A673 (cell line): Measurements from ENCODE around the gene DLG2. TPM values are rescaled to one million over a fixed set of nuclear protein-coding genes. Genes with fewer than 3 reads are reported as not detected.

Experiments
- BruUV-seq: library from RNA; stranded (reverse); fragments of 400-500 nt; replicated peaks from 2 replicates; lab custom pipeline; 2021; lab: Mats Ljungman, UMichigan
- CTCF ChIA-PET: fragments of 300-600 bp; sonication (Branson Sonifier 250); formaldehyde crosslinking; loops from one replicate; lab custom pipeline; 2022; ENCODE audit warnings: antibody characterized with exemption; lab: Charles Lee
- POLR2A ChIA-PET: fragments of 300-600 bp; sonication (Branson Sonifier 250); formaldehyde crosslinking; loops from one replicate; lab custom pipeline; 2022; ENCODE audit warnings: antibody characterized with exemption; ENCODE audit not compliant: low non-redundant PET; lab: Charles Lee
- DNase-seq: peaks from one replicate; pipeline ENCODE4 v3.0.0-alpha.2; 2015; ENCODE audit warnings: low spot score
- H3K27ac ChIP-seq: fragments of 200-600 bp; sonication (generic); 2 replicates; pipeline ENCODE4 v1.5.1; 2016; ENCODE audit warnings: mixed run types, low read depth, mild to moderate bottlenecking, mixed read lengths, antibody characterized with exemption, low read length; ENCODE audit not compliant: poor library complexity, severe bottlenecking
- H3K27me3 ChIP-seq: fragments of 200-600 bp; sonication (generic); replicated peaks from 2 replicates; pipeline ENCODE4 v1.6.1; 2017; ENCODE audit warnings: mixed run types, low read depth, mild to moderate bottlenecking, mixed read lengths, antibody characterized with exemption, low read length; ENCODE audit not compliant: insufficient read depth, poor library complexity
- H3K36me3 ChIP-seq: fragments of 200-600 bp; sonication (generic); 2 replicates; pipeline ENCODE4 v1.6.1; 2016; ENCODE audit warnings: mixed run types, mild to moderate bottlenecking, mixed read lengths, antibody characterized with exemption, low read length; ENCODE audit not compliant: insufficient read depth, poor library complexity, severe bottlenecking
- H3K4me1 ChIP-seq: fragments of 200-600 bp; sonication (generic); 2 replicates; pipeline ENCODE4 v1.6.1; 2017; ENCODE audit warnings: mixed run types, mild to moderate bottlenecking, mixed read lengths, antibody characterized with exemption, low read length; ENCODE audit not compliant: insufficient read depth, poor library complexity, severe bottlenecking
- H3K4me3 ChIP-seq: fragments of 200-600 bp; sonication (generic); 2 replicates; pipeline ENCODE4 v1.5.1; 2016; ENCODE audit warnings: low read depth, mixed run types, mild to moderate bottlenecking, mixed read lengths, low read length; ENCODE audit not compliant: poor library complexity, severe bottlenecking
- H3K9me3 ChIP-seq: fragments of 200-600 bp; sonication (generic); 2 replicates; pipeline ENCODE4 v1.6.1; 2016; ENCODE audit warnings: mixed run types, low read depth, mild to moderate bottlenecking, mixed read lengths, antibody characterized with exemption, low read length; ENCODE audit not compliant: poor library complexity, severe bottlenecking
- EZH2 ChIP-seq: fragments of 200-600 bp; sonication (generic); IDR thresholded peaks from 2 replicates; pipeline ENCODE4 v1.6.1; 2017; ENCODE audit warnings: borderline replicate concordance, low read depth, mild to moderate bottlenecking, mixed read lengths, antibody characterized with exemption, low read length; ENCODE audit not compliant: poor library complexity, severe bottlenecking
- intact Hi-C: fragments of 100-400 bp; cut with micrococcal nuclease; formaldehyde crosslinking; loops from one replicate; pipeline ENCODE4 v1.10.0; 2022; ENCODE audit not compliant: unreplicated experiment
- total RNA-seq: library from RNA; stranded (reverse); gene quantifications from 2 replicates; pipeline ENCODE4 v1.2.3, GENCODE V29; 2021
- TF ChIP-seq, protein P1 (sequence below): fragments of 300-800, 200-600 bp; sonication (generic); conservative IDR thresholded peaks from 2 replicates; pipeline ENCODE4 v1.5.1; 2017; ENCODE audit warnings: low read depth, mild to moderate bottlenecking, antibody characterized with exemption, low read length, moderate library complexity, mixed read lengths

Gene DLG2
- total RNA-seq, 1 experiment from 2014 or later, result 277 TPM

GRCh38 chr11:84564867-84565184 is 1062.3 kb downstream of the DLG2 start:
- CTCF ChIA-PET, result no interaction called here
- H3K27ac ChIP-seq, result no peak overlapping the region

DNA sequence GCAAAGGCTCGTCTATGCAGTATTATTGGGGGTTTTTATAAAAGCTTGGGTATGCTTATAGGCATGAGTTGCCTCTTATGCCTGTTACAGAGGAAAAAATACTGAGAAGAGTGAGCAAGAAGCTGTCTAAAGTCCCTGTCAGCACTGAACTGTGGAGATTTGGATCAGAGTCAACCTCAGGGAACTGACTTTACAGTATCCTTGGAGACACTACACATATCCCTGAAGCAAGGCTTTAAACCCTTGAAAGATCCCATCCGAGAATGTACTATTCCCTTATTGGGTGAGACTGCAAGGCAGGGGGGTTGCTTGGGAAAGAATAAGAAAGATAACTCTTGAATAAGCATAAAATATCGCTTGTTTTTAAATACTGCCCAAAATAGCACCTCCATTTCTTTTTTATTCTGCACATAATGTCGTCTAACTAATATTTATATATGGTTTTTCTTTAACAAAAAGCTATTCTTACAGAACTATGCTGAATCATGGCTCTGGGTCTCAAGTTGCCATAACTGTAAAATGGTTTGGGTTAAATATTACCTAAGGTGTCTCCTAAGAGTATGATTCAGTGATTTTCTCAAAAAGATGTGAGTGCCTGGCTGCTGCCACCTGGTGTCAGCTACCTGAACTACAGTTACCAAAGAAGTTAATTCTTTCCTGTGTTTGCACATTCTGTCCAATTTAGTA is 1062.8 kb downstream of the DLG2 start:
- H3K4me1 ChIP-seq, result no peaks in the 10 kb centered on the region
- H3K27me3 ChIP-seq, result no peaks in the 10 kb centered on the region
- H3K36me3 ChIP-seq, result no peaks in the 10 kb centered on the region
- no TSS peak for BruUV-seq
- ChIA-PET POLR2A (no interaction called here), CTCF (interaction anchor here (0.6 to 1.1 kb wide), 2 partner anchors 174 to 471 kb away, joined by 3 to 5 read pairs; no protein-coding TSS in a partner anchor)
- H3K27ac ChIP-seq, result no peak overlapping the region
- intact Hi-C loops, result loop anchor here (2.0 kb wide), 2 partner anchors 728 to 736 kb away; no protein-coding TSS in a partner anchor
- no peaks in the 10 kb centered on the region for H3K9me3 ChIP-seq
- peak; percentile 60 for DNase-seq
- no peak overlapping the region for H3K4me3 ChIP-seq
- TF ChIP-seq, protein P1, sequence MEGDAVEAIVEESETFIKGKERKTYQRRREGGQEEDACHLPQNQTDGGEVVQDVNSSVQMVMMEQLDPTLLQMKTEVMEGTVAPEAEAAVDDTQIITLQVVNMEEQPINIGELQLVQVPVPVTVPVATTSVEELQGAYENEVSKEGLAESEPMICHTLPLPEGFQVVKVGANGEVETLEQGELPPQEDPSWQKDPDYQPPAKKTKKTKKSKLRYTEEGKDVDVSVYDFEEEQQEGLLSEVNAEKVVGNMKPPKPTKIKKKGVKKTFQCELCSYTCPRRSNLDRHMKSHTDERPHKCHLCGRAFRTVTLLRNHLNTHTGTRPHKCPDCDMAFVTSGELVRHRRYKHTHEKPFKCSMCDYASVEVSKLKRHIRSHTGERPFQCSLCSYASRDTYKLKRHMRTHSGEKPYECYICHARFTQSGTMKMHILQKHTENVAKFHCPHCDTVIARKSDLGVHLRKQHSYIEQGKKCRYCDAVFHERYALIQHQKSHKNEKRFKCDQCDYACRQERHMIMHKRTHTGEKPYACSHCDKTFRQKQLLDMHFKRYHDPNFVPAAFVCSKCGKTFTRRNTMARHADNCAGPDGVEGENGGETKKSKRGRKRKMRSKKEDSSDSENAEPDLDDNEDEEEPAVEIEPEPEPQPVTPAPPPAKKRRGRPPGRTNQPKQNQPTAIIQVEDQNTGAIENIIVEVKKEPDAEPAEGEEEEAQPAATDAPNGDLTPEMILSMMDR, result peak; percentile 91
- TF ChIP-seq EZH2, result no peak

More at GRCh38 chr11:84564867-84565184, 1062.3 kb downstream of the DLG2 start:
- DNase-seq, result no peak
- TF ChIP-seq, protein P1, result no peak
- no peak for TF ChIP-seq EZH2
- H3K27me3 ChIP-seq, result no peaks in the 10 kb centered on the region
- BruUV-seq, result no TSS peak
- no peaks in the 10 kb centered on the region for H3K9me3 ChIP-seq
- intact Hi-C loops, result loop anchor here (2.0 kb wide), 2 partner anchors 728 to 736 kb away; no protein-coding TSS in a partner anchor
- H3K4me3 ChIP-seq, result no peak overlapping the region
- H3K4me1 ChIP-seq, result no peaks in the 10 kb centered on the region
- POLR2A ChIA-PET, result no interaction called here
- H3K36me3 ChIP-seq, result no peaks in the 10 kb centered on the region

DNA sequence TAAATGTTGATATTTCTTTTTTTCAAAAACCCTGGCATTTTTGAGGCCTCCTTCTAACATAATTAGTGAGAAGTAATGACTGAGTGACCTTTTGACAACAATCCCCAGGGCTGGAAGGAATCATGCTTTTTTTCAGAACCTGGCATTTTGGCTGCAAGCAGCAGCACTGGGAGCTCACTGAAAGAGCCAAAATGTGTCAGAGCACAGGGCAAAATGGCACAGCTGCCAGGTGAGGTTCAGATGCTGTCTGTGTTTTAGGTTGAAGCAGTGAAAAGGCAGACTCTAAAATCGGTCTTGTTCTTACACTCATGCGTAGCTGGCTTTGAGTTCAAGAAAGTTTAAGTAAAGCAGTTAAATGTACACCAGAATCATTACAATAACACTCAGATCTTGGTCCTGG is 1063.8 kb downstream of the DLG2 start:
- BruUV-seq, result no TSS peak
- DNase-seq, result no peak
- ChIA-PET POLR2A (no interaction called here), CTCF (interaction anchor here (0.6 to 1.1 kb wide), 2 partner anchors 173 to 470 kb away, joined by 3 to 5 read pairs; no protein-coding TSS in a partner anchor)
- H3K9me3 ChIP-seq, result no peaks in the 10 kb centered on the region
- H3K27ac ChIP-seq, result no peak overlapping the region
- no peak overlapping the region for H3K4me3 ChIP-seq
- H3K27me3 ChIP-seq, result no peaks in the 10 kb centered on the region
- no peaks in the 10 kb centered on the region for H3K36me3 ChIP-seq
- intact Hi-C loops, result no loop called here
- H3K4me1 ChIP-seq, result no peaks in the 10 kb centered on the region
- TF ChIP-seq EZH2, result no peak
- TF ChIP-seq, protein P1, result no peak
